ENCODE measurements around the gene COA8.
A peak's percentile ranks its signal among the peaks of the same experiment; 100 is the strongest.

Gene COA8

DNA sequence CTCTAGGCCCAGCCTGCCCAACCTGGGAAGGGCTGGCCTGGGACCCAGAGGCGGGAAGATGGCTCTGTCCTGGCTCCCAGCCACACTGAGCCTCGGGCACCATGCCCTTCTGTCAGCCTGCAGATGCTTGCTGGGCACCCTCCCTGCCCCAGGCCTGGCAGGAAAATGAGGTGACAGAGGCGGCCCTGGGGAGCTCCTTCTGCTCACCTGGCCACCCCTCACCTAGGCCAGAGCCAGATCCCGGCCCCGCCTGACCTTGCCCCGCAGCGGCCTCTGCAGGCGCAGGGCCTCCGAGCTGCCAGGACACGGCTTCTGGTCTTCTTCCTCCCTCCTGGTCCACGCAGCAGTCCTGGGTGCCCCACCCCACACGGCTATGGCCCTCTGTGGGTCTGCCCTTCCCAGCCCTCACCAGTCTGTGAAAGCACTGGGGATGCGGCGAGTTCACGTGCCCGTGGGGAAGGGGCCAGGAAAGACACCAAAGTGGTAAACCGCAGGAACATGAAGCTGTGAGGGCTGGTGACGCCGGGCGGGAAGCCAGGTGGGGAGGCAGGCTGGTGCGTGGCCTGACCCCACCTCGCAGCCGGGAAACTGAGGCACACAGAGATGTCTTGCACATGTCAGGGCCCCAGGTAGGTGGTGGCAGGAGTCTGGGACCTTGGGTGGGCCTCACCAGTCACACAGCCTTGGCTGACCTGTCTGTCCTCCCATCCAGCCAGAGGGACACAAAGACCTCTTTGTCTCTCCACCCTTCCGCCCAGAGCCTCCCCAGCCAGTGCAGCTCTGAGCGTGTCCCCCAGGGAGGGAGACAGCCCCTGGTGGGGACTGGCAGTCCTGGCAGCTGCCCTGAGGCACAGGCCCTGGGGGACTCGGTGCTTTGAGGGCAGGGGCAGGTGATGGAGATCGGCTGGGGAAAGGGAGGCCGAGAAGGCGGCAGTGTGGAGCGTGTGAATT is 13.1 kb upstream of the COA8 start:
- no peak for DNase-seq

DNA sequence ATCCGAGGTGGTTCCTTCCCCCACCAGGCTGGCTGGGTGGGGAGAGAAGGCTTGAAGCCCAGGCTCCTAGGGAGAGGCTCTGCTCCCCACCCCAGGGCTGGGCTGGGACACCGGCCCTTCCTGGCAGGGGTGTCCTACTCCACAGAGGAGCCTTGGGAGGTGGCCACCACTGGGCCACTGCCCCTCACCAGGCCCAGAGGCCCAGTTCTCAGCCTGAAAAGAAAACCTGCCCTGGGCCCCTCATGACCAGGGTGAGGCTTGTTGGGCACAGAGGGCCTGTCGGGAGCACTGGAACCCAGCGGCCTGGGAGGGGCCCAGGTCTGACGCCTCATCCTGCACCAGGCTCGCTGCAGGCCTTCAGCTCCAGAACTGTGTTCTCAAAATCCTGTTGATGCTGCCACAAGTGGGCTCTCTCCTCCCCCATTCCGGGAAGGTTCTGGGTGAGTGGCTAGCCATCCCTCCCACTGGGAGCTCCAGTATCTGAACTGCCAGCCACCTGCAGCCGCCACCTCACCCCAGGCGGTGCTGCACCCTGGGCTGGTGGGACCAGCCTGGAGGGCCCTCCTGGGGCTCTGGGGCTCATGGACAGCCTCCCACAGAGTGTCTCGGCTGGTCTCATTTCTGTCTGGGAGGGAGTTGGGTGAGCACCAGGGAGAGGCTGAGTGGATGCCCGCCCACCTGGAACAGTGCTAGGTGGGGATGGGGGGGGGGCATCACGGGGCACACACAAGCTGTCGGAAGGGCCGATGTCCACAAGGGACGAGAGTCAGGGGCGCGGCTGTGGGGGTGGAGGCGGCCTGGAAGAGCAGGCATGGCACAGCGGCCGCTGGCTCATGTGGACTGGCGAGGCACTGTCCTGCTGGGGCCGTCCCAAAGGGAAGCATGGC is 12.1 kb upstream of the COA8 start:
- DNase-seq: no peak

DNA sequence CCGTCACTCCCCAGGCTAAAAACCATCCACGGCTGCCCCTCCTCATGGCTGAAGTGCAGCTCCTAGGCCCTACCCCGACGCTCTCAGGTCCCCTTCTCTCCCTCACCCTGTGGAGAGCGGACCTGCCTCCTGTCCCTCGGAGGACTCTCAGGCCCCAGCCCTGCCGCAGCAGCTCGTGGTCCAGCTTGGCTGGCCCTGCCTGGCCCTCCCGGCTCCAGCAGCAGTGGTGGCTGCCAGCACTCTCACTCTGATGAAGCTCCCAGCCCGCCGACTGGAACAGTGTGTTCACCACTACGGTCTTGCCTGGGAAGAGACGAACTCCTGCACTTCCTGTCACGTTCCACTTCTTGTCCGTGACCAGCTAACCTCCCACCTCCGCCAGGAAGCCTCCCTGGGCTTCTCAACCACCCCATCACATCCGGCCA is 11.4 kb upstream of the COA8 start:
- no peak for DNase-seq

- no peak for DNase-seq
These were observed 10.5 kb upstream of the COA8 start for GRCh38 chr14:103552011-103552845.

- no peak for DNase-seq
These were observed 9.9 kb upstream of the COA8 start for GRCh38 chr14:103552846-103553210.

GRCh38 chr14:103555559-103556337 is 7.0 kb upstream of the COA8 start:
- DNase-seq: no peak

DNA sequence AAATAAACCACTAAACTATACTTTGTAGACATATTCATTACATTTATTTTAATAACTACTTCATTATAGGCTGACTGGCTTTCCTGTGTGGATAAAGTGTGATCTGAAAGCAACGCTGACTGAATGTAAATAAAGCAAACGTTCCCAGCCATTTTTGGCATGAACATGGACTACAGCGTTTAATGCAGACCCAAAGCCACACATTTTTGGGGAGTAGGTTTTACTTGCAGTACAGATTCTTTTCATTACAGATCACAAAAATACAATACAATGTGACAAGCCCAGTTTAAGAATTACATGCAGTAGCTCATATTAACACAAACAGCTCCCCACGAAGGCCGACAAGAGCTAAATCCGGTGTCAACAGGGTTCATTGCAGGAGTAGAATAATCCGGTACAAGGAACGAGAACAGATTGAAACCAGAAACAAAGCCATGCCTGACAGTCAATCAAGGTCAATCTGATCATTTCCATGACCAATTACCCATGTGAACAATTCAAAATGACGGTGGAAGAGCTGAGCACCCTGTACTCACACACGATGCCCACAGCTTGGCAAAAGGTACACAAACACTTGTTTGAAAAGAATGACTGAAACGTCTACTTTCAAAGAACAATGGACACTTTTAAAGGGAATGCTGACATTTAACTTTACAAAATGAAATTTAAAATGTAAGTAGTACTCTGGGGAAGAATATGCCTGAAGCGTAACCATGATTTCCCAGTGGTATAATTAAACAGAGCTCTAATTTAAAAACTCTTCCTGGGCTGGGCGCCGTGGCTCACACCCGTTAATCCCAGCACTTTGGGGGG is 5.6 kb upstream of the COA8 start:
- DNase-seq: no peak

DNA sequence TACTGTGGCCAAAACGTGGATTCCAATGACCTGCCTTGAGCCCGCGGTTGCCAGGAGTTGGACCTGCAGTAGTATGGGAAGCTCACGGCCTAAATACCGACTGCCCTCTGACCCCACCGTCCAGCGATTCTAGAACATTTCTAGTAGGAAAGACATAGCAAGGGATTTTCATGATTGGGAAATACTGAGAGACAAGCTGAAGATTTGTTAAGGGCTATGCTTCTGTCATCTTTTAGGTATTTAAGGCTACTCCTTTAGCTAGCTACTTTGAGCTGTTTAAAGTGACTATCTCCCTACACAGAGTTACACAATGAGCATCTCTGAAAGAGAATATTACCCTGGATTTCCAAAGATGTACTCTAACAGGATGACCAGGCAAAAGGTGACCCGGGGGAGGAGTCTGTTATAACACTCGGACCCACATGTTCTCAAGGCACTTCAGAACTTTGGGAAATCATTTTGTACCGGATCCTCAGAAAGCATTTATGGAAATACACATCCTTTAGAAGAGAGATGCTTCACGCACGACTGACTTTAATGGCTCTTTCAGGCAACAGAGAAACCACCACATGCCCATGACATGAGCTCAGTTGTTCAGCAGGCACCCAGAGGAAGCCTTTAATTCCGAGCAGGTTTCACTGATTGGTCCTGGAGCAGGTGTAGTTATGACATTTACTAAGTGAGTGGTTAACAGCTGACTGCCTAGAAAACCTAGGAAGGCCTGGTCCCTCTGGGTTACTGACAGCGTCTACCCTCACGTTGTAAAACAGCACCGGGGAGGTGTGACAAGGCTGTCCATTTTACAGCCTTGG is 4.5 kb upstream of the COA8 start:
- DNase-seq: no peak

DNA sequence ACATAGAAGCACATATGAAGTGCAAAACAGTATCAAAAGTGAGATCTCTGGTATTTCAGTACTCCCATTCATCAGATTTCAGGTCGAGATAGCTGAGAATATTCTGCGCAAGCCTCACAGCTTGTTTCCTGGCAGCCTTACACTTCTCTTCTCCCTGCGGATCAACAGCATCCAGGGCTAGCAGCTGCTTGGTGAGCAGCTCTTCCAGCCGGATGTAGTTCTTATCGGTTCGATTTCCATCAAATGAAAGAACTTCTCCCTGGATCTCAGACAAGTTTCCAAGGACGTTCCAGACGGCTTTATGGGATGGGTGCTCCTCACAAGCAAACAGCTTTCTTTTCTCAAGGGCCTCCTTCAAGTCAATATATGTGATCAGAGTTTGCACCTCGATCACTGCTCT is 3.0 kb upstream of the COA8 start:
- DNase-seq: no peak

DNA sequence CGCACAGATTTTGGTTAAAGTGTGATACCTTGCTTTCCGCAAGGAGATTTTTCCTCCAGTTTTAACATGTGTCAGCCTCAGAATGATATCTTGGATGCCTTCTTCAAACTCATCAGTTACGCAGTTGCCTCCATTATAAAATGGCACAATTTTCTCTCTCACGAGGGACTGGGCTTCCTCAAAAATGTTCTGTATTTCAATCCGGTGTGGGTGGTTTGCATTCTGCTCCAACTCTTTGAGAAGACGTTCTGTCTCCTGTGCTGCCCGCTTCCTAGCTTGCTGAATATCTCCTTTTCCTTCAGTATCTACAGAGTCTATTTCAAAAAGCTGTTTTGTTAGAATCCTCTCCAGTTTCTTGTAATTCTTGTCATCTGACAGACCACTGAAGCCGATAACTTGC is 2.1 kb upstream of the COA8 start:
- no peak for DNase-seq

DNA sequence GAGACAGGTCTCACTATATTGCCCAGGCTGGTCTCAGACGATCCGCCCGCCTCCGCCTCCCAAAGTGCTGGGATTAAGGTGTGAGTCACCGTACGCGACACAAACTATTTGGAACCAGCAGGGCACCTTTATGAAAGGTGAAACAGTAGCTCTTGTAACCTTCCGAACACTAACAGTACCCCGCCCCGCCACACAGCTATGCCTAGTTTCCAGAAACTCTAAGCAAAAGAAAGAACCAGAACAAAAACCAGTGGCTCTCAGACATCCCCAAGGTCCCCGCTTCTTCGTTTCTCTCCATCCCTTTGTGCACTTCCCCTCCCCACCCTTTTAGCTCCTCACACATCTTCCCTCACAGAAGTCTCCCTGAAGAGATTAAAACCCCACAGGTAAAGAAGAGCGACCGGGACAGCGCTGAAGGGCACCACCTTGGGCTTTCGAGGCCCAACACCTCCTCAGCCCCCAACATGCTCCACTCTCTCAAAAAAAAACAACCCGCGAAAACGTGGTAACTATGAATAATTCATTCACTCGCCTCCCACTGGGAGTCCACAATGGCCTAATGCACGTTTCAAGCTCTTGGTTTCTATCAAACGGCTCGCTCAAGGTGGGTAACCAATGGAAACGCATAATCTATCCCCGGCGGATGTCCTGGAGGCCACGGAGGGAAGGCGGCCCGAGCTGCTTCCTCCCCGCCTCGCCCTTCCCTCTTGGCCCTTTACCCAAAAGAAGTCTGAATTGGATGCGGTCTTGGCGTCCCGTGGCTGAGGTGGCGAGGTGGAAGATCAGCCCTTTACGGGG is 1.2 kb upstream of the COA8 start:
- DNase-seq: no peak

DNA sequence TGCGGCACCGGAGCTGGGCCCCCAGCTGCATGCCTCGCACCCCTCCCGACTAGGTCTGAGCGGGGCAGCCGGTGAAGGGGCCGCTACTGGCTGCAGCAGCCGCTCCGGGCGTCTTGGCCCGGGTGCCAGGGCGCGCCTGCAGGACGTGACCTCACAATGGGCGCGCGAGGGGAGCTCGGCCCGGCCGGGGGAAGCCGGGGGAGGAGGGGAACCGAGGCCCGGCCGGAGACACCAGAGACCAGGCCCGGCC is 656 bp upstream of the COA8 start:
- peak; percentile 66 for DNase-seq

DNA sequence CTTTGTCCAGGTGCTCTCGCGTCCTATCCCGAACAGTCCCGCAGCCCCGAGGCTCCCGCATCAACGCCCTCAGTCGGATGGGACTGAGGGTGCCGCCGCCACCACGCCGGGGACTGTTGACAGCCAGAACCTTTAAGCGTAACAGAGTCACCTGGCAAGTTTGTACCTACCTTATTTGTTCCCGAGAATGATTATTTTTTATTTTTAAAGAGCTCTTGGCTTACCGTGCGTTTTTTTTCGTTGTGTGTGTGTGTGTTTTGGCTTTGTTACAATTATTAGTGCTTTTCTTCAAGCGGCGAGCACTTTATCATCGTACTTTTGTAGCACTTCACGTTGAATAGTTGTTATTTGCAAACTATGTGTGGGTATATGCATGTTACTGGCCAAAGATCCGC is 463 bp downstream of the COA8 start:
- DNase-seq: no peak

DNA sequence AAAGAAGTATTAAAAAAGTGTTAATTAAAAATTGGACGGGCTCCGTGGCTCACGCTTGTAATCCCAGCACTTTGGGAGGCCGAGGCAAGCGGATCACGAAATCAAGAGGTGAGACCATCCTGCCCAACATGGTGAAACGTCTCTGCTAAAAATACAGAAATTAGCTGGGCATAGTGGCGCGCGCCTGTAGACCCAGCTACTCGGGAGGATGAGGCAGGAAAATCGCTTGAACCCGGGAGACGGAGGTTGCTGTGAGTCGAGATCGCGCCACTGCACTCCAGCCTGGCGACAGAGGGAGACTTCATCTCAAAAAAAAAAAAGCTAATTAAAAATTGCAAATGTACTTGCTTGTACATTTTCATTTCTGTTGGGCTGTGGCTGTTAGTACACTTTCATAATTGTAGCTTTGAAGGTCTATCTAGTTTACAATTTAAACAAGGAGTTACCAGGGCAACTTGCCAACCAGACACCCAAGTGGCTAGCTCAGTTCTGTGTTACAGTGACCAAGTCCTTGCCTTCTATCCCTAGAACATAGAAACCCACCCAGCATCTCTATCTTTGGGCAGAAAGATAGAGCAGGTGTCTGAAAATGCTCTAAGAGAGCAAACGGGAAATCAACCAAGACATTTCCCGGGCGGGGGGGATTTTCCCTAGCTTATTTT is 1.2 kb downstream of the COA8 start:
- no peak for DNase-seq

DNA sequence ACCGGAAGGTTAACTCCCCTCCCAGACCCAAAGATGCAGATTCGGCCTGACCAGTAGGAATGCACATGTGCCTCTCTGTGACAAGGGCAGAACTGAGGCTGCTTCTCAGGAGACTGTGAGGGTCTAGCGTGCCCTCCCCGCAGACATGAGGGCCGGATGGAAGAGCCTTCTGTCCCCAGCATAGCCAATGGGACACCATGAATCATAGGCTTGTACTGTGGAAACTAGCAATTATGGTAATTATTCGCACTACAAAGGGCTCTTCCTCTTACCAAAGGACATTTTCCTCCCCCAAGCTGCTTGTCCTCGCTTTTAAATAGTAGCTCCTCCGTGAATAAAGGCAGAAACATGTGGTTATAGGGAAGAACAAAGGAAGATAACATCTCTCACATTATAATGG is 6.2 kb downstream of the COA8 start:
- no peak for DNase-seq

GRCh38 chr14:103569408-103569807 is 6.6 kb downstream of the COA8 start:
- no peak for DNase-seq

DNA sequence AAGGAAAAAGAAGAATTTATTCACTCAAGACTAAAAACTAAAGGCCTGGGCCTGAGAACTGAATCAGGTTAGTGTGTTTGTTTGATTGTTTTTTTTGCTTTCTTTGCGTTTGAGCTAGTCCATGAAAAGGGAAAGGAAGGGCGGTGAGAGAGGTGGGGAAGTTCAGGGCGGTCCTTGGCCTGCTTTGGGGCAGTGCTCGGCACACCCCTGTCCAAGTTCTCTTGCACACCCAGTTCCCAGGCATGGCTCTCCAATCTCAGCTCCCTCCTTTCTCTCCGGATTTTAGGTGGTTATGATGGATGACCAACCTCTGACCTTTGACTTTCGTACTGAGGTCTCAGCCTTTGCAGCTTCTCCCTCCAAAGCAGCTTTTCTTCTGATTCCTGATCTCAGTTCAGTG is 11.3 kb downstream of the COA8 start:
- no peak for DNase-seq

- no peak for DNase-seq
These were observed 12.0 kb downstream of the COA8 start for GRCh38 chr14:103574707-103575285.
